ENCODE results near the gene SKA2. TPM values are rescaled to one million over a fixed set of nuclear protein-coding genes. Genes with fewer than 3 reads are reported as not detected.
"Not testable (repeated sequence)": the region's sequence is repeated elsewhere in the genome, so short reads cannot be mapped to it uniquely, and the experiment has no call there.

The SKA2 gene
- total and polyA plus RNA-seq, 9 of the 15 experiments (the other 6 are each of a cell fraction or from before 2014, with no cell fraction given) = 58.1 to 183 (median 133) TPM

GRCh38 chr17:59093145-59093701 is 61.8 kb downstream of the SKA2 start (continued):
- peak in 1 of 2 experiments; percentile 36; a peak in 1 of 4 replicates for TF ChIP-seq BCLAF1 (IDR thresholded peaks at IDR 0.05; ENCODE audit: borderline replicate concordance in 1 of 2, control insufficient read depth in 1 of 2, low read depth in 2 of 2, low read length in 1 of 2)

GRCh38 chr17:59090593-59090992 is 64.4 kb downstream of the SKA2 start:
- H4K20me1 ChIP-seq (replicated peaks; ENCODE audit: control insufficient read depth, insufficient read depth, low read length); FAIRE-seq; H3K27me3 ChIP-seq (ENCODE audit: control insufficient read depth in 2 of 2, insufficient read depth in 2 of 2, low read length in 2 of 2); CTCF ChIA-PET (ENCODE audit: low intra/inter-chr PET ratio); H3K4me2 ChIP-seq (ENCODE audit: insufficient read depth, low read length); H3K27ac ChIP-seq (ENCODE audit: extremely low read depth, low read depth, low read length); H3K9me3 ChIP-seq (replicated peaks; ENCODE audit: control insufficient read depth, insufficient read depth, low read depth, low read length); ATAC-seq; DNase-seq (ENCODE audit: extremely low read depth in 1 of 4, low spot score in 3 of 4); POLR2A ChIA-PET; H3K9me1 ChIP-seq (ENCODE audit: control insufficient read depth, insufficient read depth, low read length); H3K4me3 ChIP-seq; in situ Hi-C loops (cut with MboI); BruUV-seq (replicated peaks); H3K9ac ChIP-seq (ENCODE audit: insufficient read depth in 1 of 2, low read depth in 2 of 2, low read length in 2 of 2); H2AFZ ChIP-seq (ENCODE audit: low read depth, low read length); intact Hi-C loops (cut with micrococcal nuclease): not testable (repeated sequence)
- 94% methylated on average over 12 of the region's 12 CpGs for WGBS (ENCODE audit: insufficient coverage, low coverage, missing lambda C conversion rate)
- Histone ChIP-seq H3K4me1 (replicated peaks in 1 of 2; ENCODE audit: control insufficient read depth in 2 of 2, insufficient read depth in 2 of 2, low read length in 2 of 2) (peaks cover 4 to 12% of the 10 kb centered on the region in 2 experiments; a peak in 4 of 5 replicates), H3K79me2 (ENCODE audit: control insufficient read depth, insufficient read depth, low read length) (peaks cover 37% of the 10 kb centered on the region), H3K36me3 (ENCODE audit: control insufficient read depth, insufficient read depth, low read length) (peaks cover 55% of the 10 kb centered on the region)
- TF ChIP-seq ZBTB11 (CRISPR knock-in tag; IDR thresholded peaks at IDR 0.05) (peak in 1 of 3 experiments; percentile 66; a peak in 2 of 6 replicates), EWSR1 (IDR thresholded peaks at IDR 0.05; ENCODE audit: borderline replicate concordance, low read depth, partially characterized antibody) (peak; percentile 70)

Measured in K562 (cell line).